IMR-90 (cell line): Measurements from ENCODE around the gene SCYGR2. TPM values are rescaled to one million over a fixed set of nuclear protein-coding genes. Genes with fewer than 3 reads are reported as not detected.

ENCODE experiments used
- ATAC-seq: fragments of 200-7000 bp; cut with Tn5 transposase; 2 replicates; pipeline ENCODE4 v1.9.1; 2020; ENCODE audit warnings: low read depth, mild to moderate bottlenecking, moderate library complexity
- BruUV-seq: library from RNA; stranded (reverse); fragments of 400-500 nt; replicated peaks from 2 replicates; lab custom pipeline; 2021; lab: Mats Ljungman, UMichigan
- CTCF ChIA-PET: fragments of 300-600 bp; formaldehyde crosslinking; extraction: SDS; loops from one replicate; lab custom pipeline; 2021; ENCODE audit warnings: antibody characterized with exemption; lab: Yijun Ruan, JAX
- POLR2A ChIA-PET: fragments of 300-600 bp; sonication (Branson Sonifier 250); formaldehyde crosslinking; loops from one replicate; lab custom pipeline; 2022; ENCODE audit warnings: antibody characterized with exemption; ENCODE audit not compliant: unreplicated experiment; lab: Charles Lee
- DNase-seq: peaks from one replicate; pipeline ENCODE4 v3.0.0; 2013
- H2AFZ ChIP-seq: replicated peaks from 2 replicates; pipeline ENCODE3; 2013; ENCODE audit warnings: low read length, mild to moderate bottlenecking; ENCODE audit not compliant: poor library complexity
- H2AK5ac ChIP-seq: 2 replicates; pipeline ENCODE4 v1.6.1; 2013; ENCODE audit warnings: low read depth, low read length, inconsistent platforms
- H2AK9ac ChIP-seq: replicated peaks from 2 replicates; pipeline ENCODE3; 2013; ENCODE audit warnings: mild to moderate bottlenecking, low read depth, low read length, moderate library complexity; ENCODE audit not compliant: poor library complexity
- H2BK120ac ChIP-seq: 2 replicates; pipeline ENCODE4 v1.6.1; 2013; ENCODE audit warnings: low read depth, low read length, inconsistent platforms
- H2BK15ac ChIP-seq: 3 replicates; pipeline ENCODE4 v1.6.1; 2013; ENCODE audit warnings: low read depth, low read length, inconsistent platforms
- H2BK20ac ChIP-seq: 2 replicates; pipeline ENCODE4 v1.6.1; 2013; ENCODE audit warnings: low read depth, mild to moderate bottlenecking, inconsistent platforms, low read length, moderate library complexity
- H2BK5ac ChIP-seq: 2 replicates; pipeline ENCODE4 v1.6.1; 2013; ENCODE audit warnings: mild to moderate bottlenecking, low read depth, low read length, inconsistent platforms; ENCODE audit not compliant: poor library complexity, severe bottlenecking
- H3K14ac ChIP-seq: replicated peaks from 2 replicates; pipeline ENCODE4 v1.6.1; 2013; ENCODE audit warnings: low read depth, low read length, inconsistent platforms
- H3K18ac ChIP-seq: 2 replicates; pipeline ENCODE4 v1.6.1; 2013; ENCODE audit warnings: low read depth, low read length, control low read depth
- H3K23ac ChIP-seq: 2 replicates; pipeline ENCODE4 v1.6.1; 2013; ENCODE audit warnings: low read depth, low read length, inconsistent platforms
- H3K27ac ChIP-seq: 2 replicates; pipeline ENCODE4 v1.5.1; 2013; ENCODE audit warnings: mild to moderate bottlenecking, control low read depth, low read length; ENCODE audit not compliant: insufficient read depth
- H3K27me3 ChIP-seq: 2 replicates; pipeline ENCODE4 v1.6.1; 2013; ENCODE audit warnings: low read length; ENCODE audit not compliant: control insufficient read depth, insufficient read depth
- H3K36me3 ChIP-seq: 2 replicates; pipeline ENCODE4 v1.6.1; 2013; ENCODE audit warnings: low read length, mixed read lengths; ENCODE audit not compliant: control insufficient read depth, insufficient read depth
- H3K4ac ChIP-seq: 2 replicates; pipeline ENCODE4 v1.6.1; 2013; ENCODE audit warnings: low read depth, low read length, inconsistent platforms
- H3K4me1 ChIP-seq: 2 replicates; pipeline ENCODE4 v1.6.1; 2013; ENCODE audit warnings: low read length, mixed read lengths; ENCODE audit not compliant: control insufficient read depth, insufficient read depth
- H3K4me2 ChIP-seq: 2 replicates; pipeline ENCODE4 v1.6.1; 2013; ENCODE audit warnings: low read depth, mild to moderate bottlenecking, control low read depth, low read length, moderate library complexity
- H3K4me3 ChIP-seq: 2 replicates; pipeline ENCODE4 v1.5.1; 2013; ENCODE audit warnings: low read depth, mild to moderate bottlenecking, control low read depth, low read length, moderate library complexity; ENCODE audit not compliant: insufficient read depth
- H3K56ac ChIP-seq: 2 replicates; pipeline ENCODE4 v1.6.1; 2013; ENCODE audit warnings: low read length, inconsistent platforms; ENCODE audit not compliant: insufficient read depth; ENCODE audit errors: extremely low read depth
- H3K79me1 ChIP-seq, 2 experiments: 2 replicates each; pipeline ENCODE4 v1.6.1; 2013; ENCODE audit warnings: low read length in 2 of 2, inconsistent platforms in 1 of 2, low read depth in 1 of 2
- H3K9ac ChIP-seq: 2 replicates; pipeline ENCODE4 v1.6.1; 2013; ENCODE audit warnings: low read depth, low read length, control low read depth
- H3K9me1 ChIP-seq: 2 replicates; pipeline ENCODE4 v1.6.1; 2013; ENCODE audit warnings: low read length, inconsistent platforms; ENCODE audit not compliant: insufficient read depth
- H3K9me3 ChIP-seq: 2 replicates; pipeline ENCODE4 v1.6.1; 2013; ENCODE audit warnings: low read length; ENCODE audit not compliant: control insufficient read depth, insufficient read depth
- H4K20me1 ChIP-seq: 2 replicates; pipeline ENCODE4 v1.6.1; 2013; ENCODE audit warnings: low read length, inconsistent platforms; ENCODE audit not compliant: insufficient read depth
- H4K5ac ChIP-seq: 2 replicates; pipeline ENCODE4 v1.6.1; 2013; ENCODE audit warnings: mild to moderate bottlenecking, low read depth, low read length, control low read depth
- H4K8ac ChIP-seq, 2 experiments: 2 replicates each; pipeline ENCODE4 v1.6.1; 2013; ENCODE audit warnings: low read depth in 2 of 2, low read length in 2 of 2, control low read depth in 1 of 2, inconsistent platforms in 1 of 2
- H4K91ac ChIP-seq: 2 replicates; pipeline ENCODE4 v1.6.1; 2013; ENCODE audit warnings: low read depth, low read length, inconsistent platforms; ENCODE audit not compliant: insufficient read depth
- BHLHE40 ChIP-seq: fragments of 150-350 bp; IDR thresholded peaks from 2 replicates; pipeline ENCODE4 v1.6.1; 2016; ENCODE audit warnings: mild to moderate bottlenecking, low read depth, low read length
- CEBPB ChIP-seq: IDR thresholded peaks from 2 replicates; pipeline ENCODE4 v1.6.1; 2012; ENCODE audit warnings: low read depth, low read length, improper control_type of control experiment
- CHD1 ChIP-seq: IDR thresholded peaks from 2 replicates; pipeline ENCODE4 v1.6.1; 2012; ENCODE audit warnings: low read depth, low read length, improper control_type of control experiment
- CTCF ChIP-seq: conservative IDR thresholded peaks from 2 replicates; pipeline ENCODE4 v1.5.1; 2012; ENCODE audit warnings: mild to moderate bottlenecking, low read depth, low read length, improper control_type of control experiment
- FOS ChIP-seq: fragments of 150-350 bp; IDR thresholded peaks from 2 replicates; pipeline ENCODE4 v1.6.1; 2016; ENCODE audit warnings: low read depth, low read length
- MAFK ChIP-seq: IDR thresholded peaks from 2 replicates; pipeline ENCODE4 v1.6.1; 2012; ENCODE audit warnings: low read depth, low read length, improper control_type of control experiment
- MAZ ChIP-seq: IDR thresholded peaks from 2 replicates; pipeline ENCODE4 v1.6.1; 2012; ENCODE audit warnings: low read depth, mild to moderate bottlenecking, low read length, improper control_type of control experiment, moderate library complexity, borderline replicate concordance
- MXI1 ChIP-seq: IDR thresholded peaks from 2 replicates; pipeline ENCODE4 v1.6.1; 2012; ENCODE audit warnings: low read depth, mild to moderate bottlenecking, low read length, moderate library complexity, borderline replicate concordance
- NFE2L2 ChIP-seq: fragments of 150-350 bp; IDR thresholded peaks from 2 replicates; pipeline ENCODE4 v1.6.1; 2016; ENCODE audit warnings: low read depth, mild to moderate bottlenecking, low read length
- POLR2A ChIP-seq: IDR thresholded peaks from 2 replicates; pipeline ENCODE4 v1.6.1; 2012; ENCODE audit warnings: mild to moderate bottlenecking, low read depth, low read length
- RAD21 ChIP-seq: IDR thresholded peaks from 2 replicates; pipeline ENCODE4 v1.6.1; 2012; ENCODE audit warnings: low read length, improper control_type of control experiment
- RCOR1 ChIP-seq: IDR thresholded peaks from 2 replicates; pipeline ENCODE4 v1.6.1; 2012; ENCODE audit warnings: mild to moderate bottlenecking, low read length, improper control_type of control experiment; ENCODE audit not compliant: insufficient replicate concordance
- SMC3 ChIP-seq: fragments of 150-350 bp; IDR thresholded peaks from 2 replicates; pipeline ENCODE4 v1.6.1; 2016; ENCODE audit warnings: low read depth, mild to moderate bottlenecking, antibody characterized with exemption, low read length, moderate library complexity
- WGBS, 2 experiments: methylation state at CpG; one replicate each; pipeline versions ENCODE4 v1.1.5 to v1.1.7; 2013; ENCODE audit warnings: missing lambda C conversion rate in 2 of 2; ENCODE audit not compliant: insufficient read length in 1 of 2; ENCODE audit errors: extremely low coverage in 2 of 2; 5-methylcytosine and 5-hydroxymethylcytosine counted together
- dilution Hi-C: fragments of 300-500 bp; cut with HindIII; formaldehyde crosslinking; loops from one replicate; pipeline ENCODE4 v1.14.3; 2018; ENCODE audit warnings: low sequenced_read_pairs; ENCODE audit not compliant: unreplicated experiment
- in situ Hi-C: fragments of 300-500 bp; cut with MboI; formaldehyde crosslinking; loops from 3 replicates; pipeline ENCODE4 v1.14.3; 2019; ENCODE audit warnings: low sequenced_read_pairs, inconsistent platforms, mixed read lengths
- intact Hi-C: fragments of 100-400 bp; cut with micrococcal nuclease; formaldehyde crosslinking; loops from 2 replicates; pipeline ENCODE4 v1.10.0; 2022
- polyA plus RNA-seq, 3 experiments: library from polyadenylated mRNA; depleted of rRNA; stranded (reverse); fragments of >200 nt; gene quantifications; 2 replicates each; pipeline ENCODE4 v1.2.3, GENCODE V29; 2012; ENCODE audit warnings: low replicate concordance in 1 of 3
- total RNA-seq: library from RNA; depleted of rRNA; stranded (reverse); fragments of >200 nt; gene quantifications from 2 replicates; pipeline ENCODE4 v1.2.3, GENCODE V29; 2012
- TF ChIP-seq, protein P1 (sequence below): fragments of 150-350 bp; IDR thresholded peaks from 2 replicates; pipeline ENCODE4 v1.6.1; 2016; ENCODE audit warnings: low read depth, mild to moderate bottlenecking, low read length, moderate library complexity, borderline replicate concordance
- TF ChIP-seq, protein P2 (sequence below): fragments of 150-350 bp; IDR thresholded peaks from 2 replicates; pipeline ENCODE4 v1.6.1; 2017; ENCODE audit warnings: mild to moderate bottlenecking, antibody characterized with exemption, low read length, low read depth

Gene SCYGR2
- total and polyA plus RNA-seq, 2 of the 4 experiments (the other 2 are of a cell fraction), result not detected

DNA sequence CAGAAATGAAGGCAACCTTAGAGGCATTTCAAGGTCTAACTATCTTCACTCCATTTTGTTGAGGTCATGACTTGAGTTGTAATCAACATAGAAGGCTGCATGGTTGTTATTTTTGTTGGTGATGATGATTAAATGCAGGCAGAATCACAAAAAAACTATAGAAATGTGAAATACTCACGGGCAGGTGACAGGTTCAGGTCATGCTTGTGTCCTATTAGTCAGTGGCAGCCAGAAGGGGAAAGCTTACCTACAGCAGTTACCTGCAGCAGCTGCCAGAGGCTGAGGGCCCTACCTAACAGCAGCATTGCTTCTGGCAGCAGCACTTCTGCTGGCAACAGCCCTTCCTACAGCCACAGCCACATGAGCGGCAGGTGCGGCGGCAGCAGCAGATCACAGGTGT, 15.6 kb downstream of the SCYGR2 start (continued):
- TF ChIP-seq, protein P1, sequence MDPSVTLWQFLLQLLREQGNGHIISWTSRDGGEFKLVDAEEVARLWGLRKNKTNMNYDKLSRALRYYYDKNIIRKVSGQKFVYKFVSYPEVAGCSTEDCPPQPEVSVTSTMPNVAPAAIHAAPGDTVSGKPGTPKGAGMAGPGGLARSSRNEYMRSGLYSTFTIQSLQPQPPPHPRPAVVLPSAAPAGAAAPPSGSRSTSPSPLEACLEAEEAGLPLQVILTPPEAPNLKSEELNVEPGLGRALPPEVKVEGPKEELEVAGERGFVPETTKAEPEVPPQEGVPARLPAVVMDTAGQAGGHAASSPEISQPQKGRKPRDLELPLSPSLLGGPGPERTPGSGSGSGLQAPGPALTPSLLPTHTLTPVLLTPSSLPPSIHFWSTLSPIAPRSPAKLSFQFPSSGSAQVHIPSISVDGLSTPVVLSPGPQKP, result no peak
- TF ChIP-seq MAFK (no peak), NFE2L2 (no peak), RCOR1 (no peak)

- Histone ChIP-seq H3K36me3 (no peaks in the 10 kb centered on the region), H2AFZ (no peak within 1 kb of the TSS), H3K23ac (no peak within 1 kb of the TSS), H2BK20ac (no peak within 1 kb of the TSS), H3K9ac (no peak within 1 kb of the TSS), H4K8ac (no peak within 1 kb of the TSS), H3K4me2 (no peak within 1 kb of the TSS), H3K27me3 (peaks cover 2% of the 10 kb centered on the region), H2BK5ac (no peak within 1 kb of the TSS), H3K18ac (no peak within 1 kb of the TSS), H3K14ac (no peak within 1 kb of the TSS), H3K9me1 (no peaks in the 10 kb centered on the region), H4K20me1 (no peaks in the 10 kb centered on the region), H3K56ac (no peak within 1 kb of the TSS), H2BK15ac (no peak within 1 kb of the TSS), H3K4me3 (no peak within 1 kb of the TSS), H2AK5ac (no peak within 1 kb of the TSS), H3K4ac (no peak within 1 kb of the TSS), H2BK120ac (no peak within 1 kb of the TSS), H3K4me1 (no peaks in the 10 kb centered on the region; the same call in 1 of the 2 replicates), H4K5ac (no peak within 1 kb of the TSS), H3K27ac (no peak within 1 kb of the TSS), H4K91ac (no peak within 1 kb of the TSS), H3K9me3 (no peaks in the 10 kb centered on the region), H3K79me1 (no peaks in the 10 kb centered on the region), H2AK9ac (no peak within 1 kb of the TSS)
- no peak for DNase-seq
- BruUV-seq, result no TSS peak
- ChIA-PET POLR2A (no interaction called here), CTCF (no interaction called here)
- dilution Hi-C loops, result no loop called here
- in situ Hi-C loops, result no loop called here
- ATAC-seq, result no peak
- WGBS, 2 experiments, result no CpG with 5 or more reads among the region's 4 CpGs
- intact Hi-C loops, result no loop called here
- TF ChIP-seq POLR2A (no peak), NFE2L2 (no peak), CEBPB (no peak), CHD1 (no peak), RAD21 (no peak), CTCF (no peak), MXI1 (no peak), SMC3 (no peak), BHLHE40 (no peak), MAZ (no peak), RCOR1 (no peak), MAFK (no peak), FOS (no peak)
- TF ChIP-seq, protein P2, sequence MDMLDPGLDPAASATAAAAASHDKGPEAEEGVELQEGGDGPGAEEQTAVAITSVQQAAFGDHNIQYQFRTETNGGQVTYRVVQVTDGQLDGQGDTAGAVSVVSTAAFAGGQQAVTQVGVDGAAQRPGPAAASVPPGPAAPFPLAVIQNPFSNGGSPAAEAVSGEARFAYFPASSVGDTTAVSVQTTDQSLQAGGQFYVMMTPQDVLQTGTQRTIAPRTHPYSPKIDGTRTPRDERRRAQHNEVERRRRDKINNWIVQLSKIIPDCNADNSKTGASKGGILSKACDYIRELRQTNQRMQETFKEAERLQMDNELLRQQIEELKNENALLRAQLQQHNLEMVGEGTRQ, result no peak
Observed at GRCh38 chr2:227614740-227615139, 16.0 kb downstream of the SCYGR2 start, which contains the start of gene SCYGR3. SCYGR3 (minus strand) TSS chr2:227614840; CDS start chr2:227614840, 0 bp downstream.
